GM21717 (cell line): ENCODE measurements around the gene TIMM17A.
"Not testable (repeated sequence)": the region's sequence is repeated elsewhere in the genome, so short reads cannot be mapped to it uniquely, and the experiment has no call there.

Source experiments
- ATAC-seq: cut with Tn5 transposase; IDR thresholded peaks from one replicate; pipeline ENCODE4 v1.9.1; 2021; ENCODE audit warnings: mild to moderate bottlenecking, moderate library complexity; ENCODE audit not compliant: unreplicated experiment

Gene TIMM17A

GRCh38 chr1:201939574-201939973 lies 15.7 kb upstream of the TIMM17A start:
- ATAC-seq = no peak

GRCh38 chr1:201940316-201940715 lies 15.0 kb upstream of the TIMM17A start:
- not testable (repeated sequence) for ATAC-seq

- ATAC-seq = no peak
Measured at GRCh38 chr1:201941420-201942128, 13.7 kb upstream of the TIMM17A start.

GRCh38 chr1:201942129-201942495 lies 13.2 kb upstream of the TIMM17A start:
- no peak for ATAC-seq

GRCh38 chr1:201944002-201944401 lies 11.3 kb upstream of the TIMM17A start:
- ATAC-seq = no peak

GRCh38 chr1:201944639-201945038 lies 10.7 kb upstream of the TIMM17A start:
- ATAC-seq = no peak

- no peak for ATAC-seq
Measured at GRCh38 chr1:201945157-201945556, 10.1 kb upstream of the TIMM17A start.

GRCh38 chr1:201945863-201946223 lies 9.5 kb upstream of the TIMM17A start:
- no peak for ATAC-seq

GRCh38 chr1:201946224-201946908 lies 8.9 kb upstream of the TIMM17A start, which contains the start of gene LMOD1:
Gene LMOD1 (minus strand): TSS chr1:201946548. CDS start chr1:201946340, 208 bp downstream.
- no peak for ATAC-seq

- no peak for ATAC-seq
Measured at GRCh38 chr1:201947697-201948008, 7.7 kb upstream of the TIMM17A start.

- no peak for ATAC-seq
Measured at GRCh38 chr1:201949491-201949890, 5.8 kb upstream of the TIMM17A start.

GRCh38 chr1:201954263-201955008 lies 867 bp upstream of the TIMM17A start:
- ATAC-seq = no peak

GRCh38 chr1:201955729-201956143 lies 433 bp downstream of the TIMM17A start:
- no peak for ATAC-seq

GRCh38 chr1:201958348-201958747 lies 3.0 kb downstream of the TIMM17A start:
- no peak for ATAC-seq

GRCh38 chr1:201962382-201962781 lies 7.1 kb downstream of the TIMM17A start:
- ATAC-seq = not testable (repeated sequence)

GRCh38 chr1:201964261-201964660 lies 9.0 kb downstream of the TIMM17A start:
- ATAC-seq = no peak

GRCh38 chr1:201966171-201966570 lies 10.9 kb downstream of the TIMM17A start:
- ATAC-seq = no peak

GRCh38 chr1:201968202-201968925 lies 13.1 kb downstream of the TIMM17A start:
- no peak for ATAC-seq

- no peak for ATAC-seq
Measured at GRCh38 chr1:201970334-201971159, 15.2 kb downstream of the TIMM17A start.

- no peak for ATAC-seq
Measured at GRCh38 chr1:201982082-201982622, 26.8 kb downstream of the TIMM17A start.
